Activated naive CD8-positive, alpha-beta T cell treated with anti-CD3 and anti-CD28 coated beads, Interleukin-2, amount 10 ng/mL, durations not matched to agents 7 days and 5 days (primary cell): ENCODE data around the gene LPCAT2. TPM values are rescaled to one million over a fixed set of nuclear protein-coding genes. Genes with fewer than 3 reads are reported as not detected.

ENCODE experiments used
- ATAC-seq: fragments of 150-1000 bp; cut with Tn5 transposase; one replicate; pipeline ENCODE4 v1.10.0; 2021; ENCODE audit warnings: low read depth, moderate library complexity
- POLR2A ChIA-PET: fragments of 350-600 bp; sonication (Branson Sonifier 250); formaldehyde crosslinking; loops from one replicate; lab custom pipeline; 2021; ENCODE audit warnings: antibody characterized with exemption; lab: Charles Lee
- DNase-seq: peaks from one replicate; pipeline ENCODE4 v3.0.0; 2021
- H3K27ac Mint-ChIP-seq: one replicate; pipeline ENCODE4 v1.8.0; 2022; ENCODE audit warnings: mild to moderate bottlenecking, mixed read lengths
- H3K27me3 Mint-ChIP-seq: one replicate; pipeline ENCODE4 v1.8.0; 2022; ENCODE audit warnings: mild to moderate bottlenecking, moderate library complexity, mixed read lengths
- H3K36me3 Mint-ChIP-seq: one replicate; pipeline ENCODE4 v1.8.0; 2021; ENCODE audit warnings: mild to moderate bottlenecking, mixed read lengths
- H3K4me1 Mint-ChIP-seq: one replicate; pipeline ENCODE4 v1.8.0; 2021; ENCODE audit warnings: mixed read lengths
- H3K4me3 Mint-ChIP-seq: one replicate; pipeline ENCODE4 v1.8.0; 2022; ENCODE audit warnings: mild to moderate bottlenecking, moderate library complexity, mixed read lengths
- H3K9me3 Mint-ChIP-seq: one replicate; pipeline ENCODE4 v1.8.0; 2021; ENCODE audit warnings: mixed read lengths
- total RNA-seq, 2 experiments: library from RNA; stranded (reverse); gene quantifications; one replicate each; pipeline ENCODE4 v1.2.3, GENCODE V29; 2021

LPCAT2 gene
- total RNA-seq, 2 experiments from 2014 or later: 0.30 to 1.4 TPM

- H3K36me3 Mint-ChIP-seq: no peaks in the 10 kb centered on the region
- DNase-seq (no peak), ATAC-seq (no peak)
- no peak overlapping the region for H3K27ac Mint-ChIP-seq
- POLR2A ChIA-PET: no interaction called here
- no peaks in the 10 kb centered on the region for H3K4me1 Mint-ChIP-seq
- peaks cover 9% of the 10 kb centered on the region for H3K27me3 Mint-ChIP-seq
- H3K9me3 Mint-ChIP-seq: no peaks in the 10 kb centered on the region
- no peak overlapping the region for H3K4me3 Mint-ChIP-seq
Measured at GRCh38 chr16:55530316-55530856, 21.5 kb downstream of the LPCAT2 start.

GRCh38 chr16:55532227-55532626 is 23.4 kb downstream of the LPCAT2 start:
- ATAC-seq (no peak), DNase-seq (no peak)
- no peak overlapping the region for H3K27ac Mint-ChIP-seq
- H3K9me3 Mint-ChIP-seq: no peaks in the 10 kb centered on the region
- no peaks in the 10 kb centered on the region for H3K36me3 Mint-ChIP-seq
- H3K4me1 Mint-ChIP-seq: no peaks in the 10 kb centered on the region
- POLR2A ChIA-PET: no interaction called here
- no peak overlapping the region for H3K4me3 Mint-ChIP-seq
- H3K27me3 Mint-ChIP-seq: peaks cover 8% of the 10 kb centered on the region

- no peaks in the 10 kb centered on the region for H3K36me3 Mint-ChIP-seq
- ATAC-seq: no peak
- no peak overlapping the region for H3K4me3 Mint-ChIP-seq
- no peaks in the 10 kb centered on the region for H3K4me1 Mint-ChIP-seq
- peaks cover under 1% of the 10 kb centered on the region for H3K27me3 Mint-ChIP-seq
- no peak overlapping the region for H3K27ac Mint-ChIP-seq
- POLR2A ChIA-PET: no interaction called here
- no peak for DNase-seq
- H3K9me3 Mint-ChIP-seq: no peaks in the 10 kb centered on the region
Measured at GRCh38 chr16:55534756-55535155, 25.9 kb downstream of the LPCAT2 start.

GRCh38 chr16:55539049-55539448 is 30.2 kb downstream of the LPCAT2 start:
- no peaks in the 10 kb centered on the region for H3K9me3 Mint-ChIP-seq
- POLR2A ChIA-PET: no interaction called here
- DNase-seq: no peak
- no peak overlapping the region for H3K27ac Mint-ChIP-seq
- no peak for ATAC-seq
- H3K4me1 Mint-ChIP-seq: no peaks in the 10 kb centered on the region
- no peak overlapping the region for H3K4me3 Mint-ChIP-seq
- H3K36me3 Mint-ChIP-seq: no peaks in the 10 kb centered on the region
- no peaks in the 10 kb centered on the region for H3K27me3 Mint-ChIP-seq

- no peak for ATAC-seq
- Mint-ChIP-seq H3K36me3 (no peaks in the 10 kb centered on the region), H3K27ac (no peak overlapping the region), H3K4me3 (no peak overlapping the region), H3K9me3 (no peaks in the 10 kb centered on the region), H3K4me1 (no peaks in the 10 kb centered on the region), H3K27me3 (no peaks in the 10 kb centered on the region)
- DNase-seq: no peak
- POLR2A ChIA-PET: no interaction called here
Measured at GRCh38 chr16:55539488-55539887, 30.6 kb downstream of the LPCAT2 start.

- H3K36me3 Mint-ChIP-seq: no peaks in the 10 kb centered on the region
- POLR2A ChIA-PET: no interaction called here
- H3K4me3 Mint-ChIP-seq: no peak overlapping the region
- H3K4me1 Mint-ChIP-seq: no peaks in the 10 kb centered on the region
- no peak for ATAC-seq
- no peak overlapping the region for H3K27ac Mint-ChIP-seq
- no peaks in the 10 kb centered on the region for H3K27me3 Mint-ChIP-seq
- no peaks in the 10 kb centered on the region for H3K9me3 Mint-ChIP-seq
- DNase-seq: no peak
Measured at GRCh38 chr16:55540221-55540620, 31.3 kb downstream of the LPCAT2 start.

GRCh38 chr16:55542459-55543082 is 33.7 kb downstream of the LPCAT2 start:
- Mint-ChIP-seq H3K27me3 (no peaks in the 10 kb centered on the region), H3K4me3 (no peak overlapping the region), H3K9me3 (no peaks in the 10 kb centered on the region), H3K4me1 (no peaks in the 10 kb centered on the region), H3K27ac (no peak overlapping the region), H3K36me3 (no peaks in the 10 kb centered on the region)
- ATAC-seq (no peak), DNase-seq (no peak)
- POLR2A ChIA-PET: no interaction called here

GRCh38 chr16:55543472-55543871 is 34.6 kb downstream of the LPCAT2 start:
- no peaks in the 10 kb centered on the region for H3K36me3 Mint-ChIP-seq
- DNase-seq (no peak), ATAC-seq (no peak)
- H3K27ac Mint-ChIP-seq: no peak overlapping the region
- H3K4me1 Mint-ChIP-seq: no peaks in the 10 kb centered on the region
- no peak overlapping the region for H3K4me3 Mint-ChIP-seq
- H3K9me3 Mint-ChIP-seq: no peaks in the 10 kb centered on the region
- POLR2A ChIA-PET: no interaction called here
- H3K27me3 Mint-ChIP-seq: no peaks in the 10 kb centered on the region

- DNase-seq: no peak
- no peaks in the 10 kb centered on the region for H3K27me3 Mint-ChIP-seq
- ATAC-seq: no peak
- H3K36me3 Mint-ChIP-seq: no peaks in the 10 kb centered on the region
- no peaks in the 10 kb centered on the region for H3K4me1 Mint-ChIP-seq
- H3K27ac Mint-ChIP-seq: no peak overlapping the region
- H3K9me3 Mint-ChIP-seq: no peaks in the 10 kb centered on the region
- H3K4me3 Mint-ChIP-seq: no peak overlapping the region
- POLR2A ChIA-PET: no interaction called here
Measured at GRCh38 chr16:55552621-55553020, 43.7 kb downstream of the LPCAT2 start.

- no peaks in the 10 kb centered on the region for H3K9me3 Mint-ChIP-seq
- no peak for ATAC-seq
- H3K36me3 Mint-ChIP-seq: no peaks in the 10 kb centered on the region
- H3K4me3 Mint-ChIP-seq: no peak overlapping the region
- no peaks in the 10 kb centered on the region for H3K4me1 Mint-ChIP-seq
- no peaks in the 10 kb centered on the region for H3K27me3 Mint-ChIP-seq
- DNase-seq: no peak
- H3K27ac Mint-ChIP-seq: no peak overlapping the region
- POLR2A ChIA-PET: no interaction called here
Measured at GRCh38 chr16:55555436-55555835, 46.6 kb downstream of the LPCAT2 start.

GRCh38 chr16:55557186-55557585 is 48.3 kb downstream of the LPCAT2 start:
- no peaks in the 10 kb centered on the region for H3K9me3 Mint-ChIP-seq
- H3K4me1 Mint-ChIP-seq: no peaks in the 10 kb centered on the region
- H3K27me3 Mint-ChIP-seq: no peaks in the 10 kb centered on the region
- no peak overlapping the region for H3K4me3 Mint-ChIP-seq
- H3K36me3 Mint-ChIP-seq: no peaks in the 10 kb centered on the region
- no peak for ATAC-seq
- DNase-seq: no peak
- no peak overlapping the region for H3K27ac Mint-ChIP-seq
- POLR2A ChIA-PET: no interaction called here

GRCh38 chr16:55559233-55559632 is 50.4 kb downstream of the LPCAT2 start:
- POLR2A ChIA-PET: no interaction called here

GRCh38 chr16:55559933-55560516 is 51.2 kb downstream of the LPCAT2 start:
- ATAC-seq: no peak
- Mint-ChIP-seq H3K36me3 (no peaks in the 10 kb centered on the region), H3K9me3 (no peaks in the 10 kb centered on the region), H3K4me1 (no peaks in the 10 kb centered on the region), H3K4me3 (no peak overlapping the region), H3K27ac (no peak overlapping the region), H3K27me3 (peaks cover 6% of the 10 kb centered on the region)
- POLR2A ChIA-PET: no interaction called here
- DNase-seq: no peak

More at GRCh38 chr16:55559233-55559632, 50.4 kb downstream of the LPCAT2 start:
- no peaks in the 10 kb centered on the region for H3K9me3 Mint-ChIP-seq
- H3K4me3 Mint-ChIP-seq: no peak overlapping the region
- H3K36me3 Mint-ChIP-seq: no peaks in the 10 kb centered on the region
- H3K4me1 Mint-ChIP-seq: no peaks in the 10 kb centered on the region
- H3K27me3 Mint-ChIP-seq: peaks cover 6% of the 10 kb centered on the region
- no peak for DNase-seq
- H3K27ac Mint-ChIP-seq: no peak overlapping the region
- no peak for ATAC-seq

- DNase-seq: no peak
- POLR2A ChIA-PET: no interaction called here
- H3K9me3 Mint-ChIP-seq: no peaks in the 10 kb centered on the region
- H3K36me3 Mint-ChIP-seq: no peaks in the 10 kb centered on the region
- no peak overlapping the region for H3K27ac Mint-ChIP-seq
- H3K4me3 Mint-ChIP-seq: no peak overlapping the region
- H3K27me3 Mint-ChIP-seq: peaks cover 8% of the 10 kb centered on the region
- no peaks in the 10 kb centered on the region for H3K4me1 Mint-ChIP-seq
- no peak for ATAC-seq
Measured at GRCh38 chr16:55561319-55561848, 52.5 kb downstream of the LPCAT2 start.
